DOHH2 (cell line): ENCODE results near the gene ACER1.

ENCODE experiments used
- CTCF ChIP-seq: fragments of 200-600 bp; sonication (generic); IDR thresholded peaks from one replicate; pipeline ENCODE4 v1.5.1; 2014; ENCODE audit warnings: antibody characterized with exemption, mild to moderate bottlenecking, low read depth, low read length; ENCODE audit not compliant: poor library complexity, severe bottlenecking
- EZH2phosphoT487 ChIP-seq: fragments of 200-600 bp; sonication (generic); IDR thresholded peaks from 2 replicates; pipeline ENCODE4 v1.6.1; 2017; ENCODE audit warnings: borderline replicate concordance, mild to moderate bottlenecking, antibody characterized with exemption, low read length, moderate library complexity, mixed read lengths

- TF ChIP-seq CTCF: no peak
- no peak for TF ChIP-seq EZH2phosphoT487
Observed at GRCh38 chr19:6374711-6375410, 41.4 kb upstream of the ACER1 start.
